HepG2 (cell line): ENCODE results near the gene ATG16L2. TPM values are rescaled to one million over a fixed set of nuclear protein-coding genes. Genes with fewer than 3 reads are reported as not detected.

ENCODE experiments used
- AGO2 ChIP-seq: fragments of 200-400 bp; formaldehyde crosslinking; optimal IDR thresholded peaks from 2 replicates; pipeline ENCODE3; 2017; ENCODE audit warnings: mild to moderate bottlenecking, low read depth, low read length, moderate library complexity
- CTCF ChIP-seq: sonication (generic); formaldehyde crosslinking; IDR thresholded peaks from 2 replicates; pipeline ENCODE4 v1.5.0; 2020; ENCODE audit warnings: mild to moderate bottlenecking, missing genetic modification reagents, moderate library complexity
- FOSL1 ChIP-seq: sonication (generic); formaldehyde crosslinking; IDR thresholded peaks from 2 replicates; pipeline ENCODE4 v1.9.0; 2021; ENCODE audit warnings: missing genetic modification reagents, borderline replicate concordance
- ISL2 ChIP-seq: sonication (generic); formaldehyde crosslinking; IDR thresholded peaks from 2 replicates; pipeline ENCODE4 v1.5.0; 2020; ENCODE audit warnings: missing genetic modification reagents
- JUND ChIP-seq: sonication (generic); formaldehyde crosslinking; IDR thresholded peaks from 2 replicates; pipeline ENCODE4 v1.8.0; 2022; ENCODE audit warnings: mild to moderate bottlenecking, missing genetic modification reagents
- RAD21 ChIP-seq: fragments of 450-650 bp; formaldehyde crosslinking; IDR thresholded peaks from 2 replicates; pipeline ENCODE4 v1.5.0; 2020; ENCODE audit warnings: mild to moderate bottlenecking
- SIN3B ChIP-seq: fragments of 150-350 bp; IDR thresholded peaks from 2 replicates; pipeline ENCODE4 v1.6.1; 2014; ENCODE audit warnings: low read length
- SPEN ChIP-seq: sonication (generic); formaldehyde crosslinking; IDR thresholded peaks from 2 replicates; pipeline ENCODE4 v1.5.1; 2020; ENCODE audit warnings: low read depth, mild to moderate bottlenecking, missing genetic modification reagents
- TBL1XR1 ChIP-seq: fragments of 150-350 bp; IDR thresholded peaks from 2 replicates; pipeline ENCODE4 v1.6.1; 2014; ENCODE audit warnings: borderline replicate concordance, low read length; ENCODE audit not compliant: partially characterized antibody
- THRA ChIP-seq: sonication (generic); formaldehyde crosslinking; IDR thresholded peaks from 2 replicates; pipeline ENCODE4 v1.4.0; 2020; ENCODE audit warnings: missing genetic modification reagents, borderline replicate concordance
- ZBTB2 ChIP-seq: sonication (generic); formaldehyde crosslinking; IDR thresholded peaks from 2 replicates; pipeline ENCODE4 v1.8.0; 2022; ENCODE audit warnings: low read depth, missing genetic modification reagents
- ZFP82 ChIP-seq: sonication (generic); formaldehyde crosslinking; IDR thresholded peaks from 2 replicates; pipeline ENCODE4 v1.5.1; 2020; ENCODE audit warnings: mild to moderate bottlenecking, missing genetic modification reagents, borderline replicate concordance
- ZFY ChIP-seq: sonication (generic); formaldehyde crosslinking; IDR thresholded peaks from 2 replicates; pipeline ENCODE4 v1.4.0; 2020; ENCODE audit warnings: missing genetic modification reagents
- ZNF225 ChIP-seq: sonication (generic); formaldehyde crosslinking; IDR thresholded peaks from 2 replicates; pipeline ENCODE4 v1.4.0; 2020; ENCODE audit warnings: mild to moderate bottlenecking, missing genetic modification reagents
- ZNF276 ChIP-seq: sonication (generic); formaldehyde crosslinking; IDR thresholded peaks from 2 replicates; pipeline ENCODE4 v1.4.0; 2020; ENCODE audit warnings: mild to moderate bottlenecking, low read depth, missing genetic modification reagents
- ZNF350 ChIP-seq: sonication (generic); formaldehyde crosslinking; IDR thresholded peaks from 2 replicates; pipeline ENCODE4 v1.4.0; 2020; ENCODE audit warnings: mild to moderate bottlenecking, low read depth, missing genetic modification reagents, borderline replicate concordance
- ZNF616 ChIP-seq: sonication (generic); formaldehyde crosslinking; IDR thresholded peaks from 2 replicates; pipeline ENCODE4 v1.5.0; 2020; ENCODE audit warnings: low read depth, mild to moderate bottlenecking, missing genetic modification reagents
- ZNF724P ChIP-seq: sonication (generic); formaldehyde crosslinking; IDR thresholded peaks from 2 replicates; pipeline ENCODE4 v1.8.0; 2022; ENCODE audit warnings: missing genetic modification reagents, borderline replicate concordance
- ZNF749 ChIP-seq: sonication (generic); formaldehyde crosslinking; IDR thresholded peaks from 2 replicates; pipeline ENCODE4 v1.8.0; 2022; ENCODE audit warnings: mild to moderate bottlenecking, missing genetic modification reagents, moderate library complexity, borderline replicate concordance
- ZNF792 ChIP-seq: IDR thresholded peaks from 2 replicates; pipeline ENCODE4 v1.6.1; 2016
- ZNF879 ChIP-seq: sonication (generic); formaldehyde crosslinking; IDR thresholded peaks from 2 replicates; pipeline ENCODE4 v1.8.1; 2023; ENCODE audit warnings: missing genetic modification reagents
- ZSCAN20 ChIP-seq: sonication (generic); formaldehyde crosslinking; IDR thresholded peaks from 2 replicates; pipeline ENCODE4 v1.4.0; 2020; ENCODE audit warnings: missing genetic modification reagents, mild to moderate bottlenecking, borderline replicate concordance
- polyA plus RNA-seq, 8 experiments: library from polyadenylated mRNA; depleted of rRNA in 3 of 8; stranded (reverse) in 7 of 8; unstranded in 1 of 8; fragments of >200 nt; fragmentation: Illumina TruSeq in 4 of 8; extraction: Trizol in 4 of 8; gene quantifications; 2 replicates each; pipeline versions ENCODE4 v1.2.1 to v1.2.3, GENCODE V29; 2011 to 2016; ENCODE audit warnings: low read depth in 4 of 8, missing spikeins in 1 of 8, mixed read lengths in 1 of 8; ENCODE audit not compliant: insufficient read depth in 1 of 8
- total RNA-seq, 5 experiments: library from RNA; depleted of rRNA; stranded (reverse); fragments of >200 nt; fragmentation: Illumina TruSeq; extraction: Trizol; gene quantifications; 2 replicates each; pipeline ENCODE4 v1.2.3, GENCODE V29; 2016; ENCODE audit warnings: low read depth in 1 of 5

ATG16L2 gene
- total and polyA plus RNA-seq, 2 of the 13 experiments (the other 11 are each of a cell fraction or from before 2014, with no cell fraction given) = 6.2 to 14.8 TPM

- TF ChIP-seq CTCF (CRISPR knock-in tag) (peak; percentile 31), SIN3B (no peak), ZNF792 (no peak), ZNF616 (CRISPR knock-in tag) (peak; percentile 40; the same call in 1 of the 2 replicates), AGO2 (peak; percentile 82), ZNF879 (CRISPR knock-in tag) (no peak), ZNF724P (CRISPR knock-in tag) (peak; percentile 74; the same call in 1 of the 2 replicates), FOSL1 (CRISPR knock-in tag) (no peak), SPEN (CRISPR knock-in tag) (0 out of 2 replicates have a peak, but pooled peaks have one; percentile 45), ZNF350 (peak; percentile 16; the same call in 1 of the 2 replicates), ZBTB2 (CRISPR knock-in tag) (no peak), ISL2 (CRISPR knock-in tag) (no peak), ZFY (CRISPR knock-in tag) (peak; percentile 74; the same call in 1 of the 2 replicates), JUND (CRISPR knock-in tag) (no peak), RAD21 (CRISPR knock-in tag) (peak; percentile 19; the same call in 1 of the 2 replicates), ZNF276 (CRISPR knock-in tag) (no peak), TBL1XR1 (no peak), ZSCAN20 (no peak), ZNF225 (CRISPR knock-in tag) (peak; percentile 61; the same call in 1 of the 2 replicates), ZNF749 (CRISPR knock-in tag) (no peak), ZFP82 (CRISPR knock-in tag) (no peak), THRA (CRISPR knock-in tag) (no peak)
Measured at GRCh38 chr11:72821920-72822799, 7.9 kb downstream of the ATG16L2 start (continued).
